SKM-1 (cell line): Measurements from ENCODE around the gene NPRL2.
"Not testable (repeated sequence)": the region's sequence is repeated elsewhere in the genome, so short reads cannot be mapped to it uniquely, and the experiment has no call there.

Source experiments
- DNase-seq: peaks from one replicate; lab custom pipeline; 2025; ENCODE audit not compliant: unreplicated experiment; lab: John Stamatoyannopoulos, UW

Gene NPRL2

GRCh38 chr3:50314816-50315215, 35.8 kb downstream of the NPRL2 start:
- no peak for DNase-seq

GRCh38 chr3:50314342-50314741, 36.2 kb downstream of the NPRL2 start:
- no peak for DNase-seq

GRCh38 chr3:50312041-50312440, 38.5 kb downstream of the NPRL2 start:
- not testable (repeated sequence) for DNase-seq

- no peak for DNase-seq
These were observed 46.0 kb downstream of the NPRL2 start for GRCh38 chr3:50304601-50305000.

- no peak for DNase-seq
These were observed 47.4 kb downstream of the NPRL2 start, which contains the start of gene HYAL1 for GRCh38 chr3:50303013-50303815. Gene HYAL1, minus strand, starts transcription at chr3:50303574. Its CDS starts 618 bp downstream, at chr3:50302956.

GRCh38 chr3:50302095-50303012, 48.2 kb downstream of the NPRL2 start:
- DNase-seq: no peak

- DNase-seq: no peak
These were observed 49.8 kb downstream of the NPRL2 start for GRCh38 chr3:50300681-50301254.

- DNase-seq: peak; percentile 69
These were observed 50.5 kb downstream of the NPRL2 start for GRCh38 chr3:50299929-50300680.

- DNase-seq: no peak
These were observed 51.0 kb downstream of the NPRL2 start for GRCh38 chr3:50299638-50299928.

- peak; percentile 97 for DNase-seq
These were observed 51.5 kb downstream of the NPRL2 start, which contains the start of the genes HYAL3 and NAA80 for GRCh38 chr3:50298836-50299637. Gene HYAL3, minus strand, starts transcription at chr3:50299405. Its CDS starts 3,803 bp downstream, at chr3:50295602. Gene NAA80, minus strand, starts transcription at chr3:50299405. Its CDS starts 1,942 bp downstream, at chr3:50297463.

- DNase-seq: no peak
These were observed 52.5 kb downstream of the NPRL2 start for GRCh38 chr3:50297896-50298725.

GRCh38 chr3:50297384-50297775, 53.2 kb downstream of the NPRL2 start:
- no peak for DNase-seq
